ENCODE results near the gene HSD17B10.
A peak's percentile ranks its signal among the peaks of the same experiment; 100 is the strongest.

- TF ChIP-seq ZNF44 (CRISPR knock-in tag; IDR thresholded peaks at IDR 0.05) = no peak
- no peak for TF ChIP-seq KLF9 (CRISPR knock-in tag; IDR thresholded peaks at IDR 0.05; ENCODE audit: low read depth)
- peak; percentile 7; the same call in 1 of the 2 replicates for TF ChIP-seq CTCF (CRISPR knock-in tag; IDR thresholded peaks at IDR 0.05)
- TF ChIP-seq NFE2L2 (IDR thresholded peaks at IDR 0.05; ENCODE audit: low read length) = no peak
- TF ChIP-seq MAZ (IDR thresholded peaks at IDR 0.05; ENCODE audit: borderline replicate concordance, low read depth, low read length) = no peak
- TF ChIP-seq MAZ (CRISPR knock-in tag; IDR thresholded peaks at IDR 0.05; ENCODE audit: low read depth) = no peak
- no peak for TF ChIP-seq EZH2 (conservative IDR thresholded peaks at IDR 0.05; ENCODE audit: low read depth, low read length)
- TF ChIP-seq NFYB (CRISPR knock-in tag; IDR thresholded peaks at IDR 0.05) = peak; percentile 79
- no peak for TF ChIP-seq BCL3 (CRISPR knock-in tag; IDR thresholded peaks at IDR 0.05)
- no peak for TF ChIP-seq GATA4 (IDR thresholded peaks at IDR 0.05; ENCODE audit: borderline replicate concordance, low read depth)
- no peak for TF ChIP-seq ZFYVE20 (CRISPR knock-in tag; IDR thresholded peaks at IDR 0.05; ENCODE audit: borderline replicate concordance, low read depth)
- TF ChIP-seq SMAD1 (CRISPR knock-in tag; IDR thresholded peaks at IDR 0.05; ENCODE audit: borderline replicate concordance, low read depth) = no peak
- no peak for TF ChIP-seq ZBTB1 (CRISPR knock-in tag; IDR thresholded peaks at IDR 0.05; ENCODE audit: borderline replicate concordance)
- no peak for TF ChIP-seq ZKSCAN8 (CRISPR knock-in tag; IDR thresholded peaks at IDR 0.05; ENCODE audit: borderline replicate concordance)
- no peak for TF ChIP-seq ZNF546 (CRISPR knock-in tag; conservative IDR thresholded peaks at IDR 0.05)
Observed at GRCh38 chrX:53433651-53434639, at the start of gene HSD17B10.

All from HepG2 (cell line).